Neural crest cell (in vitro differentiated cells): ENCODE measurements around the gene FAM9A. TPM values are rescaled to one million over a fixed set of nuclear protein-coding genes. Genes with fewer than 3 reads are reported as not detected.
"Not testable (repeated sequence)": the region's sequence is repeated elsewhere in the genome, so short reads cannot be mapped to it uniquely, and the experiment has no call there.

ENCODE experiments used
- DNase-seq: peaks from one replicate; pipeline ENCODE4 v3.0.0; 2021; ENCODE audit warnings: low read depth, mixed read lengths, low spot score
- H3K27ac Mint-ChIP-seq: one replicate; pipeline ENCODE4 v1.8.0; 2021; ENCODE audit warnings: mild to moderate bottlenecking, mixed read lengths; ENCODE audit not compliant: unreplicated experiment
- H3K27me3 Mint-ChIP-seq: 2 replicates; pipeline ENCODE4 v1.8.0; 2021; ENCODE audit warnings: low read depth, mild to moderate bottlenecking, mixed read lengths
- H3K36me3 Mint-ChIP-seq: 2 replicates; pipeline ENCODE4 v1.8.0; 2021; ENCODE audit warnings: low read depth, mild to moderate bottlenecking, mixed read lengths
- H3K4me1 Mint-ChIP-seq: 2 replicates; pipeline ENCODE4 v1.8.0; 2021; ENCODE audit warnings: mixed read lengths
- H3K4me3 Mint-ChIP-seq: one replicate; pipeline ENCODE4 v1.8.0; 2021; ENCODE audit warnings: mild to moderate bottlenecking, mixed read lengths
- H3K9me3 Mint-ChIP-seq: 2 replicates; pipeline ENCODE4 v1.8.0; 2021; ENCODE audit warnings: mixed read lengths
- CTCF ChIP-seq: fragments of 200-600 bp; sonication (generic); conservative IDR thresholded peaks from 2 replicates; pipeline ENCODE4 v1.5.0; 2021; ENCODE audit warnings: antibody characterized with exemption, mild to moderate bottlenecking
- total RNA-seq: library from RNA; stranded (reverse); gene quantifications from 2 replicates; pipeline ENCODE4 v1.2.1, GENCODE V29; 2021

The FAM9A gene
- total RNA-seq, 1 donor from 2014 or later, result not detected

GRCh38 chrX:8783714-8784098 lies 17.5 kb downstream of the FAM9A start:
- H3K36me3 Mint-ChIP-seq, result no peaks in the 10 kb centered on the region
- H3K27me3 Mint-ChIP-seq, result no peaks in the 10 kb centered on the region
- TF ChIP-seq CTCF, result no peak
- H3K27ac Mint-ChIP-seq, result no peak overlapping the region
- H3K4me1 Mint-ChIP-seq, result no peaks in the 10 kb centered on the region
- H3K4me3 Mint-ChIP-seq, result no peak overlapping the region
- no peaks in the 10 kb centered on the region for H3K9me3 Mint-ChIP-seq
- DNase-seq, result no peak

GRCh38 chrX:8783097-8783713 lies 18.0 kb downstream of the FAM9A start:
- Mint-ChIP-seq H3K27me3 (no peaks in the 10 kb centered on the region), H3K4me3 (no peak overlapping the region), H3K4me1 (no peaks in the 10 kb centered on the region), H3K9me3 (no peaks in the 10 kb centered on the region), H3K36me3 (no peaks in the 10 kb centered on the region), H3K27ac (no peak overlapping the region)
- peak; percentile 48 for TF ChIP-seq CTCF
- DNase-seq, result no peak

- Mint-ChIP-seq H3K27ac (no peak overlapping the region), H3K27me3 (no peaks in the 10 kb centered on the region), H3K36me3 (no peaks in the 10 kb centered on the region), H3K4me1 (no peaks in the 10 kb centered on the region), H3K9me3 (no peaks in the 10 kb centered on the region), H3K4me3 (no peak overlapping the region)
- TF ChIP-seq CTCF, result no peak
- no peak for DNase-seq
Observed at GRCh38 chrX:8782595-8782994, 18.6 kb downstream of the FAM9A start.

- not testable (repeated sequence) for H3K36me3 Mint-ChIP-seq, H3K27me3 Mint-ChIP-seq, H3K9me3 Mint-ChIP-seq, H3K4me1 Mint-ChIP-seq, DNase-seq, H3K4me3 Mint-ChIP-seq
- peak overlapping the region; percentile 6 for H3K27ac Mint-ChIP-seq
Observed at GRCh38 chrX:8781921-8782320, 19.3 kb downstream of the FAM9A start.

GRCh38 chrX:8773117-8773516 lies 28.1 kb downstream of the FAM9A start:
- H3K36me3 Mint-ChIP-seq, result no peaks in the 10 kb centered on the region
- H3K4me1 Mint-ChIP-seq, result no peaks in the 10 kb centered on the region
- no peak for TF ChIP-seq CTCF
- DNase-seq, result no peak
- no peak overlapping the region for H3K4me3 Mint-ChIP-seq
- no peaks in the 10 kb centered on the region for H3K27me3 Mint-ChIP-seq
- H3K9me3 Mint-ChIP-seq, result peaks cover 7% of the 10 kb centered on the region
- H3K27ac Mint-ChIP-seq, result no peak overlapping the region

- H3K4me3 Mint-ChIP-seq, result no peak overlapping the region
- no peaks in the 10 kb centered on the region for H3K36me3 Mint-ChIP-seq
- TF ChIP-seq CTCF, result no peak
- H3K9me3 Mint-ChIP-seq, result peaks cover 4% of the 10 kb centered on the region
- no peak for DNase-seq
- H3K4me1 Mint-ChIP-seq, result no peaks in the 10 kb centered on the region
- no peak overlapping the region for H3K27ac Mint-ChIP-seq
- H3K27me3 Mint-ChIP-seq, result no peaks in the 10 kb centered on the region
Observed at GRCh38 chrX:8760021-8760420, 41.2 kb downstream of the FAM9A start.

- DNase-seq, H3K27ac Mint-ChIP-seq, H3K4me1 Mint-ChIP-seq, H3K4me3 Mint-ChIP-seq, H3K36me3 Mint-ChIP-seq, H3K27me3 Mint-ChIP-seq, H3K9me3 Mint-ChIP-seq: not testable (repeated sequence)
Observed at GRCh38 chrX:8758706-8759105, 42.5 kb downstream of the FAM9A start.

- not testable (repeated sequence) for H3K27me3 Mint-ChIP-seq, H3K4me3 Mint-ChIP-seq, H3K4me1 Mint-ChIP-seq, DNase-seq, H3K36me3 Mint-ChIP-seq, H3K9me3 Mint-ChIP-seq, H3K27ac Mint-ChIP-seq
Observed at GRCh38 chrX:8757609-8758389, 43.4 kb downstream of the FAM9A start.
